Loucy (cell line): ENCODE measurements around the gene MPIG6B.

Source experiments
- EZH2phosphoT487 ChIP-seq: fragments of 200-600 bp; IDR thresholded peaks from 2 replicates; pipeline ENCODE4 v1.6.1; 2018; ENCODE audit warnings: antibody characterized with exemption, mild to moderate bottlenecking, moderate library complexity, borderline replicate concordance
- TF ChIP-seq, protein P1 (sequence below): fragments of 200-600 bp; sonication (generic); conservative IDR thresholded peaks from 2 replicates; pipeline ENCODE4 v1.5.1; 2014; ENCODE audit warnings: mild to moderate bottlenecking, antibody characterized with exemption, low read length

- TF ChIP-seq, protein P1, sequence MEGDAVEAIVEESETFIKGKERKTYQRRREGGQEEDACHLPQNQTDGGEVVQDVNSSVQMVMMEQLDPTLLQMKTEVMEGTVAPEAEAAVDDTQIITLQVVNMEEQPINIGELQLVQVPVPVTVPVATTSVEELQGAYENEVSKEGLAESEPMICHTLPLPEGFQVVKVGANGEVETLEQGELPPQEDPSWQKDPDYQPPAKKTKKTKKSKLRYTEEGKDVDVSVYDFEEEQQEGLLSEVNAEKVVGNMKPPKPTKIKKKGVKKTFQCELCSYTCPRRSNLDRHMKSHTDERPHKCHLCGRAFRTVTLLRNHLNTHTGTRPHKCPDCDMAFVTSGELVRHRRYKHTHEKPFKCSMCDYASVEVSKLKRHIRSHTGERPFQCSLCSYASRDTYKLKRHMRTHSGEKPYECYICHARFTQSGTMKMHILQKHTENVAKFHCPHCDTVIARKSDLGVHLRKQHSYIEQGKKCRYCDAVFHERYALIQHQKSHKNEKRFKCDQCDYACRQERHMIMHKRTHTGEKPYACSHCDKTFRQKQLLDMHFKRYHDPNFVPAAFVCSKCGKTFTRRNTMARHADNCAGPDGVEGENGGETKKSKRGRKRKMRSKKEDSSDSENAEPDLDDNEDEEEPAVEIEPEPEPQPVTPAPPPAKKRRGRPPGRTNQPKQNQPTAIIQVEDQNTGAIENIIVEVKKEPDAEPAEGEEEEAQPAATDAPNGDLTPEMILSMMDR = no peak
- no peak for TF ChIP-seq EZH2phosphoT487
Measured at GRCh38 chr6:31710523-31711219, 12.5 kb upstream of the MPIG6B start.
